Fibroblast of villous mesenchyme (primary cell): Measurements from ENCODE around the gene STK16. TPM values are rescaled to one million over a fixed set of nuclear protein-coding genes. Genes with fewer than 3 reads are reported as not detected.

ENCODE experiments used
- DNase-seq: peaks from one replicate; pipeline ENCODE4 v3.0.0-alpha.2; 2010; ENCODE audit warnings: low read depth
- H3K4me3 ChIP-seq: 2 replicates; pipeline ENCODE4 v1.5.1; 2011; ENCODE audit warnings: low read depth, mild to moderate bottlenecking, low read length
- total RNA-seq: library from RNA; depleted of rRNA; stranded (reverse); fragments of >200 nt; gene quantifications from 2 replicates; pipeline ENCODE4 v1.2.3, GENCODE V29; 2012
- TF ChIP-seq, protein P1 (sequence below): IDR thresholded peaks from 2 replicates; pipeline ENCODE4 v1.5.1; 2012; ENCODE audit warnings: low read depth, mild to moderate bottlenecking, low read length; ENCODE audit not compliant: insufficient read depth

The STK16 gene
- total RNA-seq, 1 donor = 22.9 TPM

GRCh38 chr2:219210196-219210885 is 34.9 kb upstream of the STK16 start:
- no peak overlapping the region for H3K4me3 ChIP-seq
- TF ChIP-seq, protein P1, sequence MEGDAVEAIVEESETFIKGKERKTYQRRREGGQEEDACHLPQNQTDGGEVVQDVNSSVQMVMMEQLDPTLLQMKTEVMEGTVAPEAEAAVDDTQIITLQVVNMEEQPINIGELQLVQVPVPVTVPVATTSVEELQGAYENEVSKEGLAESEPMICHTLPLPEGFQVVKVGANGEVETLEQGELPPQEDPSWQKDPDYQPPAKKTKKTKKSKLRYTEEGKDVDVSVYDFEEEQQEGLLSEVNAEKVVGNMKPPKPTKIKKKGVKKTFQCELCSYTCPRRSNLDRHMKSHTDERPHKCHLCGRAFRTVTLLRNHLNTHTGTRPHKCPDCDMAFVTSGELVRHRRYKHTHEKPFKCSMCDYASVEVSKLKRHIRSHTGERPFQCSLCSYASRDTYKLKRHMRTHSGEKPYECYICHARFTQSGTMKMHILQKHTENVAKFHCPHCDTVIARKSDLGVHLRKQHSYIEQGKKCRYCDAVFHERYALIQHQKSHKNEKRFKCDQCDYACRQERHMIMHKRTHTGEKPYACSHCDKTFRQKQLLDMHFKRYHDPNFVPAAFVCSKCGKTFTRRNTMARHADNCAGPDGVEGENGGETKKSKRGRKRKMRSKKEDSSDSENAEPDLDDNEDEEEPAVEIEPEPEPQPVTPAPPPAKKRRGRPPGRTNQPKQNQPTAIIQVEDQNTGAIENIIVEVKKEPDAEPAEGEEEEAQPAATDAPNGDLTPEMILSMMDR = no peak
- DNase-seq = no peak

GRCh38 chr2:219210886-219211362 is 34.4 kb upstream of the STK16 start:
- no peak overlapping the region for H3K4me3 ChIP-seq
- TF ChIP-seq, protein P1 = no peak
- DNase-seq = no peak

GRCh38 chr2:219213026-219213415 is 32.3 kb upstream of the STK16 start:
- DNase-seq = no peak
- TF ChIP-seq, protein P1 = no peak
- H3K4me3 ChIP-seq = no peak overlapping the region

DNA sequence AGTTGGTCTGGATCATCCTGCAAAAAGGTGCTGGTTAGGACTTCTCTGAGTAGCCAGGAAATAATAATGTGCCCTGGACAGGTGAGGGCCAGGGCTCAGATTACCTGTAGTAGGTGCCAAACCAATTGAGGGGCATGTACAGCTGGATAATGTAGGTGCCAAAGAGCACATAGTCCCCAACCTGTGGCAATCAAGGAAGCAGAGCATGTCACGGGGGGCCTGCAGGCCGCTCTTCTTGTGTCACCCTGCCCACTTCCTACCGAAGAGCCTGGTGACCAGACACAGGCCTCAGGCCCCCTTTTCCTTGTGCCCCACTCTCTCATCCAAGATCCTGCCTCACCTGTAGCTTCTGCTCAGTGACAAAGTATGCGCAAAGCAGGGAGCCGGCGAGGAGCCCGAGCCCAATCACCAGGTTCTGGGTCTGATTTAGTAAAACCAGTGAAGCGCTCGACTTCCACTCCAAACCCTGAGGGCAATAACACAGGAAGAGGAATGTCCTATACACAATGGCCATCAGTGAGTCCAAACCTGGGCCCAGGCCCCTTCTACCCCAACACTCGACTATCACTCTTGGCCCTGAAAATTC is 31.7 kb upstream of the STK16 start:
- TF ChIP-seq, protein P1 = no peak
- H3K4me3 ChIP-seq = no peak overlapping the region
- no peak for DNase-seq

DNA sequence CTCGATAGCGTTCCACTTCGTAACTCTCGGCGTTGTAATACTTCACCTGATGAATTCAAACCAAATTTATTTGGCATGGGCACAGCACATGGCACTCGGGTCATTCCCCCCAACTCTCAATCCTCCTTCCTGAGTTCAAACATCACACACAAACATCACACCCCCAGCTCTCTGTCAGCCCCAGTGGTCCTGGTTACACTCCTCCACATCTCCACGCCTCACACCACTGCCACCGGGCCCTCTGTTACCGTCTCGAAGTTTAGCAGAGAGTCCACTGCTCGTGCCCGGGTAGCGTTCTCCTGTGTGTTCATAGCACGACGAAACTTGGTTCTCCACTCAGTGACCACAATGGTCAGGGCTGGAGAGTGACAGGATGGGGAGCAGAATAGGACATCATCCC is 31.1 kb upstream of the STK16 start:
- TF ChIP-seq, protein P1 = no peak
- DNase-seq = no peak
- H3K4me3 ChIP-seq = no peak overlapping the region

GRCh38 chr2:219214786-219215185 is 30.5 kb upstream of the STK16 start:
- no peak for DNase-seq
- TF ChIP-seq, protein P1 = no peak
- no peak overlapping the region for H3K4me3 ChIP-seq
